HG03571 (cell line): Measurements from ENCODE around the gene ZNF598.
"Not testable (repeated sequence)": the region's sequence is repeated elsewhere in the genome, so short reads cannot be mapped to it uniquely, and the experiment has no call there.

ENCODE experiments used
- ATAC-seq: cut with Tn5 transposase; IDR thresholded peaks from one replicate; pipeline ENCODE4 v1.9.1; 2021; ENCODE audit not compliant: unreplicated experiment

The ZNF598 gene

DNA sequence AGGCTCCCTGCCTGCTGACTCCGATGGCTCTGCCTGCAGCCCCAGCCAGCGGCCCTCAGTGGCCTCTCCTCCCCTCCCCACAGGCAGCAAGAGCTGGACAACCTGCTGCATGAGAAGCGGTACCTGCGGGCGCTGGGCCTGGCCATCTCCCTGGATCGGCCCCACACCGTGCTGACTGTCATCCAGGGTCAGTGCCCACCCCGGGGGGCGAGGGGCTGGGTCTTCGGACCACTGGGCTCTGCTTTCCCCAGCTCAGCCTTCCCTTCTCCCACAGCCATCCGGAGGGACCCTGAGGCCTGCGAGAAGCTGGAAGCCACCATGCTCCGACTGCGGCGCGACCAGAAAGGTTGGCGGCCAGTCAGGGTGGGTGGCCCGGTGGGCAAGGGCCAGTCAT lies 31.7 kb downstream of the ZNF598 start:
- ATAC-seq, result no peak

GRCh38 chr16:1976951-1977874 lies 32.4 kb downstream of the ZNF598 start:
- ATAC-seq, result no peak

GRCh38 chr16:1976216-1976520 lies 33.5 kb downstream of the ZNF598 start:
- ATAC-seq, result no peak

DNA sequence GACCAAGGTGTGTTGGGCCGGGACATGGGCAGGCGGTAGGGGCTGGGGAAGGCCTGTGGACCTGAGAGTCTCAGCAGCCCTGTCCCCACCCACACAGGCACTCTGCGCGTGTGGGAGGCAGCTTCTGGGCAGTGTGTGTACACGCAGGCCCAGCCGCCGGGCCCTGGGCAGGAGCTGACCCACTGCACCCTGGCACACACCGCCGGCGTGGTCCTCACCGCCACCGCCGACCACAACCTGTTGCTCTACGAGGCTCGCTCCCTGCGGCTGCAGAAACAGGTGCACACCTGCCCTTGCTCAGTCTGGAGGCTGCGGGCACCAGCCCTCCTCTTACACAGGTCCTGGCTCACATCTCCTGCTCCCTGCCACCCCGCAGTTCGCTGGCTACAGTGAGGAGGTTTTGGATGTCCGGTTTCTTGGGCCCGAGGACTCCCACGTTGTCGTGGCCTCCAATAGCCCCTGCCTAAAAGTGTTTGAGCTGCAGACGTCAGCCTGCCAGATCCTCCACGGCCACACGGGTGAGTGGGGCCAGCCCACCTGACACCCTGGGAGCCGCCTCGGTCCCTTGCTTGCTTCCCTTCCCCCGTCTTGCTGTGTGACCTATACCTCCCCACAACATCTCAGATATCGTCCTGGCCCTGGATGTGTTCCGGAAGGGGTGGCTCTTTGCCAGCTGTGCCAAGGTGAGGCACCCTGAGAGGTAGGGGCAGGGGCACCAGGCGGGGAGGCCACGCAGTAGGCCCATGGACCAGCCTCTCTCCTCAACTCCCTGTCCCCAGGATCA lies 34.0 kb downstream of the ZNF598 start:
- no peak for ATAC-seq

- no peak for ATAC-seq
Observed at GRCh38 chr16:1974157-1975070, 35.2 kb downstream of the ZNF598 start.

DNA sequence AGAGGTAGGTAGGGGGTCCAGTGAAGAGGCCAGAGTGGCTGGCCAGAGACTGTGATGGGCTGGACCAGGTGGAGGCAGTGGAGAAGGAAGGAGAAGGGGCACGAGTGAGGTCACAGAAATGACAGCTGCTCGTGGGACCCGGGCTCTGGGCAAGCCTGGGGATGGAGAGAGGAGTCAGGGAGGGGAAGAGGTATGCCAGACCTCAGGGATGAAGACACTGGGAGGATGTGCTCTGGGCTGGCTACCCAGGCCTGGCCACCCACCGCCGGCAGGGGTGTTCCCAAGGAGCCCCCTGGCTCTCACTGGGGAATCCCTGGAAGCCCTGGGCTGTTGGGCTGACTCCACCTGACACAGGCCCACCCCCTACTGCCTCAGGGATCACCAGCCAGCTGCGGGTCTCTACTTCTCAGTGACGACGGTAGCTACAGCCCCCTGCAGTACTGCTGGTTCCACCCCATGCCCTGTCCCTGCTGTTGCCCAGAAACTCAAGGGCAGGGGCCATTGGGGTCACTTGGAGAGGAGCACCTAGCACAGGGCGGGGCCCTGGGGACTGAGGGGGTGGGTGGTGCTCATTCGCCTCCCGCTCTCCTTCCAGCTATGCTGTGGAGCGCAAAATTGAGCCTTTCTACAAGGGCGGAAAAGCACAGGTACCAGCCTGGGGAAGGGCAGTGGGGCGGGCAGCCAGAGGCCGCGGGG lies 36.0 kb downstream of the ZNF598 start:
- ATAC-seq, result no peak

DNA sequence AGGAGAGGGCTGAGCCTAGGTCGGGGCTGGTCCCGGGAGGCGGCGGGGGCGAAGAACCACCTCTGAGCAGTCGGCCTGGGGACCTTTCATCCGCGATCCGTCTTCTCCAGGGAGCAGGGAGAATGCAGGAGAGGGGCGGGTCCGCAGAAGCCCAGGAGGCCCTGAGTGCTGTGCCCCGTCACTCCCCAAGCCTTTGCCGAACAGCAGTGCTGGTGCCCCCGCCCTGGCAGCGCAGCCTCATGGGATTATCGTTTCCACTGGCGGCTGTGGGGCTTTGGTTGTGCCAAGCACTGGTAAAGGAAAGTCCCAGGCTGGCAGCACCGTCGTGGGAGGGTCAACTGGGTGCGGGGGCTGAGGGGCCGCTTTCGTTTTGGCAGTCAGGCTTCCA lies 37.1 kb downstream of the ZNF598 start:
- no peak for ATAC-seq

- ATAC-seq, result peak; percentile 58
Observed at GRCh38 chr16:1971796-1972489, 37.7 kb downstream of the ZNF598 start, which contains the start of gene TBL3. Gene TBL3, plus strand, starts transcription at chr16:1972053. Its CDS starts 112 bp downstream, at chr16:1972165.

DNA sequence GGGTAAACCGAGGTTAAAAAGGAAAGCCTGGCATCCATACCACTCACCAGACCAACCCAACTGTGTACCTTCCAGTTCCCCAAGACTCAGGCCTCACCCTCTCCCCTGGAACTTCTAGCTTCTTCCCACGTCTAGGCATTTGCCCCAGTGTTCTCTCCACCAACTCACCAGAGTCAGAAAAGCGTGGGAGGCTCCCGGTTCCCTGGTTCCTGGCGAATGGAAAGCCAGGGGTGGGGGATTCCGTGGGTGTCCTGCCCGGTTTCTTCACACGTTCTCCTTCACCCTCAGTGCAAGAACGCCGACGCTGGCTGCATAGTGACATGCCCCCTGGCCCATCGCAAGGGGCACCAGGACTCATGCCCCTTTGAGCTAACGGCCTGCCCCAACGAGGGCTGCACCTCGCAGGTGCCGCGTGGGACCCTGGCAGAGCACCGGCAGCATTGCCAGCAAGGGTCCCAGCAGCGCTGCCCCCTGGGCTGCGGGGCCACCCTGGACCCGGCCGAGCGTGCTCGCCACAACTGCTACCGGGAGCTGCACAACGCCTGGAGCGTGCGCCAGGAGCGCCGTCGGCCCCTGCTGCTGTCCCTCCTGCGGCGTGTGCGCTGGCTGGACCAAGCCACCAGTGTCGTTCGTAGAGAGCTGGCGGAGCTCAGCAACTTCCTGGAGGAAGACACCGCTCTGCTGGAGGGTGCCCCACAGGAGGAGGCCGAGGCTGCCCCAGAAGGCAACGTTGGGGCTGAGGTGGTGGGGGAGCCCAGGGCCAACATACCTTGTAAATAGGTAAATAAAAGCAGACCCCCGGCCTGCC lies 41.3 kb downstream of the ZNF598 start:
- no peak for ATAC-seq

DNA sequence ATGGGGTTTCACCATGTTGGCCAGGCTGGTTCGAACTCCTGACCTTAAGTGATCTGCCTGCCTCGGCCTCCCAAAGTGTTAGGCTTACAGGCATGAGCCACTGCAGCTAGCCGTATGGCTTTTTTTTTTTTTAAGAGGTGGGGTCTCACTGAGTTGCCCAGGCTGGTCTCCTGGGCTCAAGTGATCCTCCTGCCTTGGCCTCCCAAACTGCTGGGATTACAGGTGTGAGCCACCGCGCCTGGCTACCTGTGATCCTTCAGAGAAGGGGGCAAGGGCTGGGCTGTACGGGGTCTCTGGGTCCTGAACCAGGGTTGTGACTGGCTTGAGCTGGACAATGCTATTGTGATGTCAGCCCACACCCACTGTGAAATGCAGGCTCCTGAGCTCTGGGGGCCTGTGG lies 43.2 kb downstream of the ZNF598 start, which contains the start of gene RNF151:
TSS of gene RNF151 (plus strand) at position 397 of the 400 bp plus-strand sequence. CDS start 26 bp downstream, outside the sequence.
- ATAC-seq, result no peak

DNA sequence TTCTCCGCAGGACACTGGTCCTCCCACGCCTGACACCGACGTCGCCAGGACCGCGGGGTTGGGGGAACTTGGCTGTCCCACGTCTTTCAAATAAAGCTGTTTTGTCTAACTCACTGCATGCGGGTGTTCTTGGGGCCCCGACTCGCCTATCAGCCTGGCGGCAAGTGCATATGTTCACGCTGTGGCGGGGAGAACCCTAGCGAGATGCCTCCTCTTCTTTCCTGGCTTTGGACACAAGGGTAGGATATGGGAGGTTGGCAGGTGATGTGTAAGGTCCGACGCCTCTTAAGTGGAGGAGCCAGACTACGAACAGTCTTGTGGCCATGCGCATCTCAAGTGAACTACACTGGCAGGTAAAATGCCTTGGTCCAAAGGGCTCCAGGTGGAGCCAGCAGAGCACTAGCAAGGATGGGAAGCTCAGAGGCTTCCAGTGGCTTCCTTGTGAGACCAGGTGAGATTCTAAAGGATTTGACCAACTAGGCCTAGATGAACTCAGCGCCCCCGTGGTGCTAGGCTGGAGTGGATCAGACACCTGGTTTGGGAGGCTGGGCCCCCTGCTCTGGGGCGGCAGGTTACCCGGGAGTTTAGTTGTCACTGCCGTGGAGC lies 44.1 kb downstream of the ZNF598 start:
- no peak for ATAC-seq

DNA sequence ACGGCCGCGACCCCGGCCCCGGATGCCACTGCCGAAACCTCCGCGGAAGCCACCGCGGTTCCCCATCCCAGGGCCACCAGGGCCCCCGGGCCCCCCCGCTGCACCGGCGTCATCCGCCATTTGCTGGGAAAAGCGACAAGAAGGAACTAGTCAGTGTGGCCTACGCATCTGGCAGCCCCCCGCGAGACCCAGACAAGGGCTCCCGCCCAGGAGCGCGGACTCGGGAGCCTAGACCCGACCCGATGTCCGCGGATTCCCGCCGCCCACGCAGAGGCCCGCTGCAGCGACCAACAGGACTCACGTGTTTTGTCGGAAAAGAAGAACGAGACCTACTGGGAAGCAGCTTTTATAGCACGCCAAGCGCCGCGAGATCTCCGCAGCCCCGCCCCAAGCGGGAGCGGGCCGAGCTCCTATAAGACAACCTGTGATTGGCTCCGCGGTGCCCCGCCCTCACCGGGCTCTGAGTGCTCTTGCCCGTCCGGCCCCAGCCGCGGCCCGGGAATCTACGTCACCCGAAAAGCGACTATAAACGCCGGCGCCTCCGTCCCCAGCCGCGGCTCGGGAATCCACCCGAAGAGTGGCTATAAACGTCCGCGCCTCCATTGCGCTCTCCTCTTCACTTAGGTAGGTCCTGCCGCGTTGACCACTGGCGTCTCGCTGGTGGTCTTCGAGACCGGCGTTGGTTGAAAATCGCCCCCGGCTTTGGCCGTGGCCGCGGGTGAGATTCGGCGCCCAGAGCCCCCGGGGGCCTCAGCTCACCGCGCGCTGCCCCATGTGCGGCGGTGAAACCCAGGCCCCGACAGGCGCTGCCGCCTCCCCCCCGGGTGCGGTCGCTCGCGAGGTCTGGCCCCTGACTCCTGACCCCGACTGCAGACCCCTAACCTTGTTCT lies 44.9 kb downstream of the ZNF598 start, which contains the start of gene RPS2:
TSS of gene RPS2 (minus strand) at position 321 of the 890 bp plus-strand sequence. CDS start at position 120, 201 bp downstream.
- ATAC-seq, result peak; percentile 68

GRCh38 chr16:1963806-1964505 lies 45.7 kb downstream of the ZNF598 start:
- no peak for ATAC-seq

GRCh38 chr16:1962161-1963153 lies 47.2 kb downstream of the ZNF598 start:
- ATAC-seq, result not testable (repeated sequence)

GRCh38 chr16:1961651-1962067 lies 48.0 kb downstream of the ZNF598 start:
- ATAC-seq, result no peak
